Spleen (tissue), 11 donors: ENCODE results near the gene SLC27A1. TPM values are rescaled to one million over a fixed set of nuclear protein-coding genes. Genes with fewer than 3 reads are reported as not detected.
"Not testable (repeated sequence)": the region's sequence is repeated elsewhere in the genome, so short reads cannot be mapped to it uniquely, and the experiment has no call there.

Source experiments
- DNase-seq: peaks from one replicate; pipeline ENCODE4 v3.0.0-alpha.2; 2020
- H3K27ac ChIP-seq, 8 donors: fragments of 200-600 bp; sonication (generic) in 7 of 8; 1 replicate in 4 of 8; 2 replicates in 4 of 8; pipeline versions ENCODE4 v1.5.0 to v1.8.0; 2016 to 2021; ENCODE audit warnings: inconsistent platforms in 4 of 8, mild to moderate bottlenecking in 4 of 8, moderate library complexity in 1 of 8
- H3K27me3 ChIP-seq, 7 donors: fragments of 200-600 bp; sonication (generic) in 6 of 7; replicated peaks in 1 of 7; 1 replicate in 4 of 7; 2 replicates in 3 of 7; pipeline versions ENCODE4 v1.5.0 to v1.8.0; 2016 to 2021; ENCODE audit warnings: inconsistent platforms in 3 of 7, mild to moderate bottlenecking in 1 of 7
- H3K36me3 ChIP-seq, 6 donors: fragments of 200-600 bp; sonication (generic) in 5 of 6; 1 replicate in 4 of 6; 2 replicates in 2 of 6; pipeline versions ENCODE4 v1.5.0 to v1.8.0; 2016 to 2021; ENCODE audit warnings: inconsistent platforms in 2 of 6
- H3K4me1 ChIP-seq, 6 donors: fragments of 200-600 bp; sonication (generic) in 5 of 6; 1 replicate in 3 of 6; 2 replicates in 3 of 6; pipeline versions ENCODE4 v1.5.0 to v1.8.0; 2016 to 2021; ENCODE audit warnings: inconsistent platforms in 3 of 6
- H3K4me3 ChIP-seq, 8 donors: fragments of 200-600 bp; sonication (generic) in 7 of 8; 1 replicate in 4 of 8; 2 replicates in 4 of 8; pipeline versions ENCODE4 v1.5.0 to v1.8.0; 2016 to 2021; ENCODE audit warnings: inconsistent platforms in 4 of 8, mild to moderate bottlenecking in 4 of 8, moderate library complexity in 2 of 8
- H3K9me3 ChIP-seq, 8 donors: fragments of 200-600 bp; sonication (generic) in 7 of 8; 1 replicate in 4 of 8; 2 replicates in 4 of 8; pipeline versions ENCODE4 v1.5.0 to v1.8.0; 2016 to 2021; ENCODE audit warnings: inconsistent platforms in 4 of 8
- POLR2A ChIP-seq, 3 donors: fragments of 450-650 bp; IDR thresholded peaks; one replicate each; pipeline ENCODE4 v1.5.1; 2017; ENCODE audit warnings: antibody characterized with exemption in 3 of 3, mild to moderate bottlenecking in 1 of 3
- POLR2AphosphoS5 ChIP-seq, 3 donors: sonication (generic); formaldehyde crosslinking; IDR thresholded peaks; one replicate each; pipeline ENCODE4 v1.5.1; 2017; ENCODE audit warnings: antibody characterized with exemption in 3 of 3
- WGBS, 5 donors: extraction: QIAGEN DNeasy Blood & Tissue Kit in 3 of 5; methylation state at CpG; one replicate each; pipeline versions ENCODE4 v1.1.5 to v1.1.7; 2013 to 2018; 5-methylcytosine and 5-hydroxymethylcytosine counted together
- intact Hi-C: fragments of 100-400 bp; cut with DNase I; formaldehyde crosslinking; loops from one replicate; pipeline ENCODE4 v1.15.0; 2023; ENCODE audit warnings: low total_unique reads
- polyA plus RNA-seq, 3 donors: library from polyadenylated mRNA; stranded (reverse); fragments of 200-250 nt; gene quantifications; one replicate each; pipeline ENCODE4 v1.2.1, GENCODE V29; 2013
- total RNA-seq, 7 donors: library from RNA; depleted of rRNA in 3 of 7; stranded (reverse); fragments of >200 nt in 3 of 7; fragmentation: NEBNext Ultra II Directional in 4 of 7; extraction: Animal tissue kit (Norgen Biotek cat#: 25700) in 4 of 7; gene quantifications; one replicate each; pipeline versions ENCODE4 v1.1.0 to v1.2.1, GENCODE V29; 2016 to 2021
- TF ChIP-seq, protein P1 (sequence below), 11 experiments: fragments of 200-600 bp in 7 of 11; fragments of 450-650 bp in 4 of 11; sonication (generic) in 4 of 11; IDR thresholded peaks in 8 of 11; conservative IDR thresholded peaks in 3 of 11; 1 replicate in 7 of 11; 2 replicates in 4 of 11; pipeline versions ENCODE4 v1.4.0 to v1.8.0; 2016 to 2021; ENCODE audit warnings: antibody characterized with exemption in 11 of 11, inconsistent platforms in 4 of 11, mild to moderate bottlenecking in 1 of 11
- donor health status: healthy with polysubstance abuse.
- donor health status: DM: no; HTN: no; CAD: no; lungs with moderate emphysema.
- donor health status: DM: no; HTN: no; CAD: no.
- donor health status: Bipolar disorder and iron deficiency.
- donor health status: healthy.
- donor health status: DM: no; HTN: no; CAD: no.
- donor health status: DM: yes; HTN: yes; CAD: no.

SLC27A1 gene
- total and polyA plus RNA-seq, 10 donors, result 4.8 to 23.3 (median 14.8) TPM

GRCh38 chr19:17469481-17470067, 750 bp upstream of the SLC27A1 start:
- no peaks in the 10 kb centered on the region for H3K9me3 ChIP-seq
- WGBS, 5 donors, result 0 to 2% (median 1%) methylated on average over 21 to 31 of the region's 31 CpGs
- peak; percentile 97 for DNase-seq
- H3K4me1 ChIP-seq, result peaks cover 11 to 63% (median 37%) of the 10 kb centered on the region in 6 donors
- H3K36me3 ChIP-seq, result no peaks in the 10 kb centered on the region
- peak overlapping the region; percentile 48 to 89 (median 84) for H3K27ac ChIP-seq
- peaks cover 0 to 6% (median 0%) of the 10 kb centered on the region in 7 donors for H3K27me3 ChIP-seq
- TF ChIP-seq POLR2AphosphoS5 (IDR thresholded peaks at IDR 0.05) (peak in 2 of 3 donors; percentile 48 to 72), POLR2A (IDR thresholded peaks at IDR 0.05) (no peak)
- peak overlapping the region; percentile 58 to 89 (median 74) for H3K4me3 ChIP-seq
- intact Hi-C loops, result loop anchor here (5.0 kb wide), 1 partner anchor 72 kb away; no protein-coding TSS in a partner anchor

DNA sequence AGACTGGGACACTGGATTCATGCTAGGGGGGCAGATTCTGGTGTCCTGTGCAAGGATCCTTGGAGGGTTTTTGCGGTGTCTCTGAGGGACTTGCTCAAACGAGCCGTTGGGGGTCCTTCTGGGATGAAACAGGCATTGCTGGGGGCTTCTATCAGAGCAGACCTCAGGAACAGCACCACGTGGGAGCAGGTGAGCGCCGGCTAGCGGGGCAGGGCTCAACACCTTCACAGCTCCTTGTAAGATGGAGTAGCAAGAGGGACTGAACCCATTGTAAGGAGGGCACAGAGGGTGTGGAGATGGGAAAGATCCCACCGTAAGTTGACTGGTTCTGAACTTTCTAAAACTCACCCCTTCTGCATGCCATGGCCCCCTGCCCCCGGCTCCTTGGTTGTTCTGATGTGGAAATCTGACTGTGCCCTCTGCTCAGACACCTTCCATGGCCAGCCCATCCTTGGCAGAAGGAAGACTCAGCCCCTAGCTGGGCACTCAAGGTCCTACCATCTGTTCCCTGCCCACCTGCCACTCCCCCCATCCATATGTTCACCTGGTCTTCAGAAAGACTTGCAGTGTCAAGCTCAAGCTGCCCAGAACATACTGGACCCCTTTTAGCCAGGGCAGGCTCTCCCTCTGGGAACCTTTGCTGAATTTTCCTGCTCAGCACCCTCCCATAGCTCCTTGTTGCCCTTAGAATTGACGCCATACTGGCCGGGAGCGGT, 1.2 kb downstream of the SLC27A1 start:
- H3K9me3 ChIP-seq, result no peaks in the 10 kb centered on the region
- whole genome bisulfite sequencing, 5 donors, result 61 to 72% (median 67%) methylated on average over 12 of the region's 12 CpGs
- H3K27ac ChIP-seq, result peak overlapping the region in 2 of 8 donors; percentile 83 to 87
- no peaks in the 10 kb centered on the region for H3K27me3 ChIP-seq
- no peaks in the 10 kb centered on the region for H3K36me3 ChIP-seq
- H3K4me1 ChIP-seq, result peaks cover 11 to 69% (median 41%) of the 10 kb centered on the region in 6 donors
- peak overlapping the region in 4 of 8 donors; percentile 72 to 89 (median 80) for H3K4me3 ChIP-seq
- TF ChIP-seq, protein P1, sequence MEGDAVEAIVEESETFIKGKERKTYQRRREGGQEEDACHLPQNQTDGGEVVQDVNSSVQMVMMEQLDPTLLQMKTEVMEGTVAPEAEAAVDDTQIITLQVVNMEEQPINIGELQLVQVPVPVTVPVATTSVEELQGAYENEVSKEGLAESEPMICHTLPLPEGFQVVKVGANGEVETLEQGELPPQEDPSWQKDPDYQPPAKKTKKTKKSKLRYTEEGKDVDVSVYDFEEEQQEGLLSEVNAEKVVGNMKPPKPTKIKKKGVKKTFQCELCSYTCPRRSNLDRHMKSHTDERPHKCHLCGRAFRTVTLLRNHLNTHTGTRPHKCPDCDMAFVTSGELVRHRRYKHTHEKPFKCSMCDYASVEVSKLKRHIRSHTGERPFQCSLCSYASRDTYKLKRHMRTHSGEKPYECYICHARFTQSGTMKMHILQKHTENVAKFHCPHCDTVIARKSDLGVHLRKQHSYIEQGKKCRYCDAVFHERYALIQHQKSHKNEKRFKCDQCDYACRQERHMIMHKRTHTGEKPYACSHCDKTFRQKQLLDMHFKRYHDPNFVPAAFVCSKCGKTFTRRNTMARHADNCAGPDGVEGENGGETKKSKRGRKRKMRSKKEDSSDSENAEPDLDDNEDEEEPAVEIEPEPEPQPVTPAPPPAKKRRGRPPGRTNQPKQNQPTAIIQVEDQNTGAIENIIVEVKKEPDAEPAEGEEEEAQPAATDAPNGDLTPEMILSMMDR (IDR thresholded peaks at IDR 0.05 in 8 of 11, conservative IDR thresholded peaks at IDR 0.05 in 3 of 11), result no peak
- TF ChIP-seq POLR2AphosphoS5 (IDR thresholded peaks at IDR 0.05) (no peak), POLR2A (IDR thresholded peaks at IDR 0.05) (no peak)
- DNase-seq, result no peak
- intact Hi-C loops, result no loop called here

- TF ChIP-seq POLR2A (IDR thresholded peaks at IDR 0.05), result no peak
- TF ChIP-seq POLR2AphosphoS5 (IDR thresholded peaks at IDR 0.05), result no peak
- TF ChIP-seq, protein P1 (IDR thresholded peaks at IDR 0.05 in 8 of 11, conservative IDR thresholded peaks at IDR 0.05 in 3 of 11), result no peak
- peak overlapping the region in 2 of 8 donors; percentile 31 to 34 for H3K27ac ChIP-seq
- H3K27me3 ChIP-seq, result no peaks in the 10 kb centered on the region
- peaks cover 11 to 67% (median 41%) of the 10 kb centered on the region in 6 donors for H3K4me1 ChIP-seq
- H3K36me3 ChIP-seq, result no peaks in the 10 kb centered on the region
- DNase-seq, result no peak
- intact Hi-C loops, result no loop called here
- no peaks in the 10 kb centered on the region for H3K9me3 ChIP-seq
- no peak overlapping the region for H3K4me3 ChIP-seq
- WGBS, 5 donors, result 58 to 77% (median 66%) methylated on average over 9 of the region's 9 CpGs
These were observed 2.7 kb downstream of the SLC27A1 start for GRCh38 chr19:17473041-17473440.

DNA sequence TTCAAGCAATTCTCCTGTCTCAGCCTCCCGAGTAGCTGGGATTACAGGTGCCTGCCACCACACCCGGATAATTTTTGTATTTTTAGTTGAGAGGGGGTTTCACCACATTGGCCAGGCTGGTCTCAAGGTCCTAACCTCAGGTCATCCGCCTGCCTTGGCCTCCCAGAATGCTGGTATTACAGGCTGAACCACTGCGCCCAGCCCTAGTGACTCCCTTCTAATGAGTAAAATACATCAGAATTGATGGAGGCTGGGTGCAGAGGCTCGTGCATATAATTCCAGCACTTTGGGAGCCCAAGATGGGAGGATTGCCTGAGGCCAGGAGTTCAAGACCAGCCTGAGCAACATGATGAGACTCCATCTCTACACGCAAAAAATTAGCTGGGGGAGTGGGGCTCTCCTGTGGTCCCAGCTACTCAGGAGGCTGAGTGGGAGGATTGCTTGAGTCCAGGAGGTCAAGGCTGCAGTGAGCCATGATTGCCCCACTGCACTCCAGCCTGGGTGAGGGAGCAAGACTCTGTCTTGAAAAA, 4.8 kb downstream of the SLC27A1 start:
- H3K27ac ChIP-seq, result peak overlapping the region in 7 of 8 donors; percentile 19 to 78 (median 59)
- intact Hi-C loops, H3K27me3 ChIP-seq, H3K4me3 ChIP-seq, H3K36me3 ChIP-seq, H3K9me3 ChIP-seq, DNase-seq: not testable (repeated sequence)
- 75 to 83% (median 80%) methylated on average over 6 of the region's 6 CpGs for WGBS, 5 donors
- peaks cover 7 to 61% (median 29%) of the 10 kb centered on the region in 6 donors for H3K4me1 ChIP-seq
